T follicular helper cell (primary cell): Measurements from ENCODE around the gene CCDC28B.
A peak's percentile ranks its signal among the peaks of the same experiment; 100 is the strongest.

Experiments
- DNase-seq: peaks from one replicate; pipeline ENCODE4 v3.0.0-alpha.2; 2020; ENCODE audit warnings: low read depth

The CCDC28B gene

DNA sequence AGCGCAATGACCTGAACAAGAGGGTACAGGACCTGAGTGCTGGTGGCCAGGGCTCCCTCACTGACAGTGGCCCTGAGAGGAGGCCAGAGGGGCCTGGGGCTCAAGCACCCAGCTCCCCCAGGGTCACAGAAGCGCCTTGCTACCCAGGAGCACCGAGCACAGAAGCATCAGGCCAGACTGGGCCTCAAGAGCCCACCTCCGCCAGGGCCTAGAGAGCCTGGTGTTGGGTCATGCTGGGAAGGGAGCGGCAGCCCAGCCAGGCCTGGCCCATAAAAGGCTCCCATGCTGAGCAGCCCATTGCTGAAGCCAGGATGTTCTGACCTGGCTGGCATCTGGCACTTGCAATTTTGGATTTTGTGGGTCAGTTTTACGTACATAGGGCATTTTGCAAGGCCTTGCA, 5.4 kb upstream of the CCDC28B start:
- DNase-seq = no peak

DNA sequence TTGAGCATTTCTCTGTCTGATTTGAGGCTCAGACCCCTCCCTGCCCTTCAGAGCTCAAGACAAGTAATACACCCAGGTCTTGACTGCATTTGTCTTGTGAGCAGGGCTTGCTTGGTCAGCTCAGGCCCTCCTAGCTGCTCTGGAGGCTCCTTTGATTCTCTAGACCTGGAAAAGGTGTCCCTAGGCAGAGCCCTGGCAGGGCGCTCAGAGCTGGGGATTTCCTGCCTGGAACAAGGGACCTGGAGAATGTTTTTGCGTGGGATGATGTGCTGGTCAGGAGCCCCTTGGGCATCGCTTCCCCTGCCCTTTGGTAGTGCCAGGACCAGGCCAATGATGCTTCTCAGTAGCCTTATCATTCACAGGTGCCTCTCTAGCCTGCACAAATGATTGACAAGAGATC, 4.9 kb upstream of the CCDC28B start:
- no peak for DNase-seq

DNA sequence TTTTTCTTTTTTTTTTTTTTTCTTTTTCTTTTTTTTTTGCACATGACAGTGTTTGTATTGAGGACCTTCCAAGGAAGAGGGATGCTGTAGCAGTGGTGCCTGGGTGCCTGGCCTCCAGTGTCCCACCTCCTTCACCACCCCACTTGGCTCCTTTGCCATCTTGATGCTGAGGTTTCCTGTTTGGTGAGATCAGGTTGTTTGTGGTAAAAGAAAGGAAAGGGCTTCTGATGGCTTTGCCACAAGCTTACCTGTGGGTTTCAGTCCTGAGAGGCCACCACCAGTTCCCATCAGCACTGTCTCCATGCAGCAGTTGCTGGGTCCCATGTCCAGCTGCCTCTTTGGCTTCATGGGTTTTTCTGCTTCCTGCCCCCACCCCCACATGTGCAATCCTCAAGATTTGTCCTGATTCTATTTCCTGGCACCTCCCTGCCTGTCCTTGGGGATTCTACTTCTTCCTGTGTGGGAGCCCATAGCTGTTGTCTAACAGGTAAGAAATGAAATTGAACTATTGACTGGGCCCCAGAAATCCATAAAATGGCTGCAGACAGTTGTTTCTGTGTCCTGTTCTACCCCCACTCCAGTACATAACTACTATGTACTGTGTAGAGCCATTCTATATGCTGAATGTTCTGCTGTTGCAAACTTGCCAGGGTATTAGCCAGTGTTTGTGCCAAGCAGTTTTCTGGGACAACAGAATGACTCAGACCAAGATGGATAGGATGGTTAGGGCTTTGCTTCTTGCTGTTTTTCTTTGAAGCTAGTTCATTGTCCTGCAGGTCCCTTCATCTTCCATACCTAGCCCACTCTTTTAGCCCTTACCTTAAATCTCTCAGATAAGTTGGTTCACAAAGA, 4.2 kb upstream of the CCDC28B start:
- DNase-seq = no peak

DNA sequence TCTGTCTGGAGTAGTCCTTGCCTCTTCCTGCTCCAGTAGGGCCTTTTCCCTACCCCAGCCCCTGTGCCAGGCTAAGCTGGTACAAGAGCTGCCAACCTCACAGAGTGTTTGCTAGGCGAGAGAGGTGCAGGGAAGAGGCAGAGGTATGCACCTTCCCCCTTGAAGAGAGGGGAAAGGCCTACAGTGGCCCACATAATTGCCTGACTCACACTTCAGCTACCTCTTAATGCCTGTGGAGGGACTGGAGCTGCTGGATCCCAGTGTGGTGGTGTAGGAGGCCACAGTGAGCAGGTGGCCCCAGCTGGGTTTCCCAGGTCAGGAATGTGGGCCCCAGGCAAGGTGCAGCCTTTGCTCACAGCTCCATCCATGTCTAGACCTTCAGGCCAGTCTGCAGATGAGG, 3.3 kb upstream of the CCDC28B start:
- no peak for DNase-seq

DNA sequence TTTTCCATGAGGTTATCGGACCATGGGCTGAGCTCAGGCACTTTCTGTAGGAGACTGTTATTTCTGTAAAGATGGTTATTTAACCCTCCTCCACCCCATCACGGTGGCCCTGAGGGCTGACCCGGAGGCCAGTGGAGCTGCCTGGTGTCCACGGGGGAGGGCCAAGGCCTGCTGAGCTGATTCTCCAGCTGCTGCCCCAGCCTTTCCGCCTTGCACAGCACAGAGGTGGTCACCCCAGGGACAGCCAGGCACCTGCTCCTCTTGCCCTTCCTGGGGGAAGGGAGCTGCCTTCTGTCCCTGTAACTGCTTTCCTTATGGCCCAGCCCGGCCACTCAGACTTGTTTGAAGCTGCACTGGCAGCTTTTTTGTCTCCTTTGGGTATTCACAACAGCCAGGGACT, 2.6 kb upstream of the CCDC28B start:
- no peak for DNase-seq

DNA sequence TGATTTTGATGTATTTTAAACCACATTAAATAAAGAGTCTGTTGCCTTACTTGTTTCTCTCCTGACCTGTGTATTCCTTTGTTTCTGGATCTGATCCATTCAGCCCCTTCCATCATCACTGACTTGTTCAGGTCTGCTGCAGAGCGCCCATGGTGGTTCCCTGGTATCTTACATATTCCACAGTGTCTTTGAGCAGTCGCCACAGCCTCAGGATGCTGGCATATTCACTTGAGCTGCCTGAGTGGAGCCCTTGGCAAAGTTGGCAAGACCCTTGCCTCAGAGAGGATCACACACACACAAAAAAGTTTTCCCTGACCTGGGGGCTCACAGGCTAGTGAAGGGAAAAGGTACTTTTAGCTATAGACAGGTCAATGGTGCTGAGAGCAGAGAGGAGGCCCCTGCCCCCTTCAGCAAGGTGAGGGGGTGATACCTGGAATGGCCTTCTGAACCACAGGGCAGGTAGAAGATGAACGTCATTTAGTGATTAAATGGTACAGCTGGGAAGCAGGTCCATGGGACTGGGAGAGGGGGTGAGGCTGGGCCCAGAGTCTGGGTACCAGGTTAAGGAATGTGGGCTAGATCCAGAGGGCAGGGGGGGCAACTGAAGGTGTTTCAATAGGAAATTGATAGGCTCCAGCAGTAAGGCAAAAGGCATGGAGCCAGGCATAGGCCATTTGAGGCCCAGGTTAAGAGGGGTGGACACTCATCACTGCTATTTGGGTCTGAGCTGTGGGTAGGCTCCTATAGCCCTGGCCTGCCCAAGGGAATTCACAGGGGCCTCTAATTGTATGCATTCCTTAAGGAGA, 2.0 kb upstream of the CCDC28B start:
- no peak for DNase-seq

DNA sequence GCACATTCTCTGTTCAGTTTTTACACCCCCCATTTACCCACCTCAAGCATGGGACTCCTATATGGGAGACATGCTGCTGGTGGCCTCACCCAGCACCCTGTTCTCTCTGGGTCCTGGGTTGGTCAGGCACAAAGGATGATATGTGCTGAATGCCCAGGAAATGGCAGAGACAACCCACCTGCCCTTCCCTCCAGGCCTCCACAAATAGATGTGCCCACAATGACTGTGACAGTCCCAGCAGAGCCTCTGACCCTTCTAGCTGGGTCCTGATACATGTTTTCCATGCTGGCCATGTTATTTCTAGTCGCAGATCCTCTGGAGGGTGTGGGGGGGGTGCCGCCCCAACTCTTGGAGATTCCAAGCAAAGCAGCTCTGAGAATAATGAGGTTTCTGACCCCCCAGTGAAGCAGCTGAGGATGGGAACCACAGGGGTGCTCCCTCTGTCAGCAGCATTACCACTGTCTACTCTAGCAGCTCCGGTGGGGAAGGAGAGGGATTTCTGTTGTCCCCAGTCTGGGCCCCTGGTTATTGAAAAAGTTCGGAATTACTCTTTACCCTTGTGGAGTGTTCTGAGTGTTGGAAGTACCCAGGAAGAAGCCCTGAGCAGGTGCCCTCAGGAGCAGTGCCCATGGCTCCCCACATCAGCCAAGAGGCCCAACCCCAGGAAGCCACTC, 1.2 kb upstream of the CCDC28B start:
- no peak for DNase-seq

DNA sequence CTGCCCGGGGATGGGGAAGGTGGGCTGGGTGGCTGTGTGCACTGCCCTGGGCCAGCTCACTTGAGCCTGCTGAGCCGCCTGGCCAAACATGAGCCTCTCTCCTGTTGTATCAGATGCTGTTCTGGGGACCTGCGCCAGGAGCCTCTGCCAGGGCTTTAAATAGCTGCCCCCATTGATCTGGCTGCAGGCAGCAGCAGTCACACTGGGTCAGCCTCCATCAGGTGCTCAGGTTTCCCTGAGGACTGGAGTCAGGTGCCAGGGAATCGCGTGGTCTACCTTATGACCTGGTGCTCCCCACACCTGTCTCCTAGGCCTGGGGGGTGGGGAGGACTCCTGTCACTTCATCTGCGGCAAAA, 700 bp upstream of the CCDC28B start:
- no peak for DNase-seq

DNA sequence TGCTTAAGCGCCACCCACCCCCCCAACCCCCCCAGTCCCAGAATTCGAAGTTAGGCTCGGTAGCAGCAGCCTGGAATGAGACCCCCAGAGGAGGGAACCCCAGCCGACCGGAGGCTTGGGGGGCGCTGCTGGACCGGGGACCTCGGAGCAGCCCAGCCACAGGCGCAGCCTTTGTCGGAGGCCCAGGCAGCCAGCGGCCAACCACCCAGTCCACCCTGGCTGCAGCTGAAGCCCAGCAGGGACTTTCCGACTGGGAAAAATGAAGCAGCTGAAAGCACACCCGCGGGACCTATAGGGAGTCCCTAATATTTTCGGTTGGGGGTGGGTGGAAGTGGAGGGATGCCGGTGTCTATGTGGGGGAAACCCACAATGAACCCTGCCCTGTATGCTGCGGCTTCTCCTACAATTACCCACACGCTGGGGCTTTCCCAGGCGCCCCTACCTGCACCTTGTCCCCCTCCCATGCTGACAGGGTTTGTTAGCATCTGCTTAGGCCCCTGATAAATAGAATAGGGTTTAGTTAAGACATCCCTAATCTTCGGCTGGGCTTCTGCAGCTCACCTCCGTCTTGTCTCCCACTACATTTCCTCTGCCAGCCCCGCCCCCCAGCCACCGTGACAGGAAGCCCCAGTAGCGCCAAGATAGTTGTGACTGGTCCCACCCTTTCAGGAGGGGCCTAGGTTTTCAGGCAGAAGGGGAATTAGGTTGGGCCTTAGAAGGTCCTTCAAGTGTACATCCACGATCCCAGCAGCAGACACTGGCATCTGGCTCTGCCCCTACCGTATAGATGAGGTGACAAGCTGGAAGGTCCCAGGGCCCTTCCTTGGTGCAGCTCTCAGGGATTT, 838 bp downstream of the CCDC28B start:
- peak; percentile 72 for DNase-seq

DNA sequence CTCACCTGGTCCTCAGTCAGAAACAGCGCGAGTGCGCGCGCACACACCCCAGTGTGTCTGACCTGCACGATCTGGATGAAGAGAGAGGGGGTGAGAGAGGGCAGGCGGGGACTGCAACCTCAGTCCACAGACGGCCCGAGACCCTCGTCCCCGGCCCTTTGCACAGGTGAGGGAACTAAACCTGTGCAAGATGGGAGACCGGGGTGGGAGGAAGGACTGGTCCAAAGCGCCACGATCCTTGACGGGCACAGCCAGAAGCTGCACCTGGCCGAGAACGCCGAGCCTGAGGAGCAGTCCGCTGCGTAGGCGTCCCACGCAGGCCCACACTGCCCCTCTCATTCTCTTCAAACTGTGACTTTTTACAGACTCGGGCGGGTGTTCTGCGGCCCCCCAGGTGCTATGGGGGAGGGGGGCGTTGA, 4.6 kb downstream of the CCDC28B start:
- no peak for DNase-seq

DNA sequence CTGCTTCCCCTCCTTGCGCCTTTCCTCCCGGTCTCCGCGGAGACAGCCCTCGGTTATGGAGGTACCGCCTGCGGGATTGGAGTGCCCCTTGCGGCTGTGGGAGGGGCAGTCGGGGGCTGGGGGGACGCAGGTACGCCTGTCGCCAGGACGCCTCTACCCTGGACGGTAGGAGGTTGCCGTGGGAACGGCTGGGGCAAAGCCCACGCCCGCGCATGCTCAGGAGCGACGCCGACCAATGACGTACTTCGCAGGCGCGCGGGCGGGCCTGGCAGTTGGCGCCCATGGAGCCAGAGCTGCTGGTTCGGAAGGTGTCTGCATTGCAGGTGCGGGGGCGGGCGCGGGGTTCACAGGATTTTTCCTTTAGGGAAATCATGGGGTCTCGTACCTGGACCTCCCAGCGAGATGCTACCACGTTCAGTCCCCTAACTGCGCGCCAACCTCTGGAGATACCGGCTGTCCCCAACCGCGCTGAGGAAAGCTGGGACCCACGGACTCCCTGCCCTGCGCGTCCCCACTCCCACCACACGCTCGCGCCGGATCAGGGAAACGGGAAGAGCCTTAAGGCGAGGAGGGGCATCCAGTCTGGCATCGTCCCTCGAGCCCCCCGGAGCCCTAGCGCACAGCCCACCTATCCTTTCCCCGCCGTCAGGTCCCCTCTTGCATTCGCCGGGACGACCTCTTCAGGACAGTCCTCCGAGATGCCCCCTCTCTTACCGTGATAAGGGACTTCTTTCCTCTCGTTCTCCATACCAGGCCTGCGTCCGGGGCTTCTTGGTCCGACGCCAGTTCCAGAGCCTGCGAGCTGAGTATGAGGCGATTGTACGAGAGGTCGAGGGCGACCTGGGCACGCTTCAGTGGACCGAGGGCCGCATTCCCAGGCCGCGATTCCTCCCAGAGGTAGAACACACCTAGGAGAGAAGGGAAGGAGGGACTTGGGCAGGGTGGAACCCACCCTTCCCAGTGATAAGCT, 5.3 kb downstream of the CCDC28B start, which contains the start of gene IQCC:
Gene IQCC, plus strand, starts transcription at position 271 of the 970 bp plus-strand sequence. Its CDS starts 11 bp downstream, at position 282.
- peak; percentile 81 for DNase-seq

DNA sequence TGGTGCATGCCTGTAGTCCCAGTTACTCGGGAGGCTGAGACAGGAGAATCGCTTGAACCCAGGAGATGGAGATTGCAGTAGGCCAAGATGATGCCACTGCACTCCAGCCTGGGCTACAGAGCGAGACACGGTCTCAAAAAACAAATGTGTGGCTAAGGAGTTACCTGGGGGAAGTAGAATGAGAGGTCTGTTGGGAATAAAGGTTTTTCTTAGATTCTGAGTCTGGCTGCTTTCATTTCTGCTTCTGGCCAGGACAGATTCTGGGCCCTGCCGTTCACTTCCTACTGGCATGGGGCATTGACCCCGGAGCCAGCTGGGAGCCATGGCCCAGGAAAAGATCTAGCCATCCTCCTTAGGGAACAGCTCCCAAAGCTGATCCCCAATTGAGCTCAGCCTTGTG, 8.1 kb downstream of the CCDC28B start:
- DNase-seq = no peak

DNA sequence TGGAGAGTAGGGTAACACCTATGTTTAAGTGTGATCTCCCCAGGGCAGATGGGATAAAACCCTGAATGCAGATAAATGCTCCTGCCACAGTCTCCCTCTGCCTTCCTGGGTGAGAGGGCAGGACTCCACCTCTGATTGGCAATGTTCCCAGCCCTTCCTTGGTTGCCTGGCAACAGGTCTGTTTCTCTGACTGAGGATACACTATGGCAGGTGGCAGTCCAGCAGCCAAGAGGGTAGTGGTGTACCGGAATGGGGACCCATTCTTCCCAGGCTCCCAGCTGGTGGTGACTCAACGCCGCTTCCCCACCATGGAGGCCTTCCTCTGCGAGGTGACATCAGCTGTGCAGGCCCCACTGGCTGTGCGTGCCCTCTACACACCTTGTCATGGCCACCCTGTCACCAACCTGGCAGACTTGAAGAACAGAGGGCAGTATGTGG, 8.5 kb downstream of the CCDC28B start, which contains the start of gene DCDC2B:
Gene DCDC2B, plus strand, starts transcription at position 199 of the 438 bp plus-strand sequence. Its CDS starts 5 bp downstream, at position 204.
- no peak for DNase-seq

DNA sequence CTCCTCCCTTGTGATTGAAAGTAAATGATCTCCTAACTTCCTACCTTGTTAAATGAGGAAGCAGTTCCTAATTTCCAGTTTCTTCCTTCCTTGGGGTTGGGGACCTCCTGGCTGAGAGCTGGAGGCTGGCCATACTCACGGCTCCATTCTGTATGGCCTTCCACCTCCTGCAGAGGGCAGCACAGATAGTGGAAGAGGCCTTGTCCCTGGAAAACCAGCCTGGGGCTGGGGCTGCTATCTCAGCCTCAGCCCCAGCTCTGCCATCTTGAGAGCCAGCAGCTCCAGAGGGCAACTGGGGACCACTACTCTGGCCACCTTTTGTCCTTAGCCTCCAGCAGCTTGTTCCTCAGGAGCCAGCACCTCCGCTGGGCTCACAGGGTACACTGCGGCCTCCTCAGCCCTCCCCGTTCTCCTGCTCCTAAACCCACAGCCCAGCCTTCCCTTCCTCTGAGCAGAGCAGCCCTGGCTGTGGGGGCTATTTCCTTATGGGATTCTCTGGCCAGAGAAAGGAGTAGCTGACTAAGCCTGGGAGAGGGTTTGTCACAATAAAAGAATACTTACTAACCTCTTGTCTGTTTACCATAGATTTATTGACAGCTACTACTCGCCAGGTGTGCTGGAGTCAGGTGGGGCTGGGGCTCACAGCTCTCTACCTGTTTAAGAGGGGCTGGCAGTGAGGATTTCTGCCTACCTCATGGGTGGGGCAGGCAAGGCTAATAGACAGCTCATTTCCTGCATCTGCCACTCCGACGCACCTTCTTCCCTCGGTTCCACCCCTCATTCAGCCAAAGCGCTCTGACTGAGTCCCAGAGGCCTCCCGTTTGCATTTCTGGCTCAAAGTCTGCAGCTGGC, 15.5 kb downstream of the CCDC28B start:
- peak; percentile 48 for DNase-seq

DNA sequence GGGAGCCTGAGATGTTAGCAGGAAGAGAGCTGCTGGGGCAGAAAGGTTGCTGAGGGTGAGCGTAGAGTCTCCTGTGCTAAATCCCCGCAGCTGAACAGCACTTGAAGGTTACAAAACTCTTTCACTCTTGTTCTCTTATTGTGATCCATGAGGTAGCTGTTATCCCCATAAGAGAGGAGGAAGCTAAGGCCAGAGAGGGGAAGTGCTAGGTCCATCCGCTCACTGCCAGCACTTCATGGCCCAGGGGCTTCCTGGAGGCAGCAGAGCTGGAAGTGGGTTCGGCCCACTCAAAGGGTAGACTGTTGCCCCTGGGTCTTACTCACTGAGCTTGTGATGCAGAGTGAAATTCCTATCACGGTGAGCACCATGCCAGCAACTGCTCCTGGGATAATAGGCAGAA, 16.2 kb downstream of the CCDC28B start:
- no peak for DNase-seq

DNA sequence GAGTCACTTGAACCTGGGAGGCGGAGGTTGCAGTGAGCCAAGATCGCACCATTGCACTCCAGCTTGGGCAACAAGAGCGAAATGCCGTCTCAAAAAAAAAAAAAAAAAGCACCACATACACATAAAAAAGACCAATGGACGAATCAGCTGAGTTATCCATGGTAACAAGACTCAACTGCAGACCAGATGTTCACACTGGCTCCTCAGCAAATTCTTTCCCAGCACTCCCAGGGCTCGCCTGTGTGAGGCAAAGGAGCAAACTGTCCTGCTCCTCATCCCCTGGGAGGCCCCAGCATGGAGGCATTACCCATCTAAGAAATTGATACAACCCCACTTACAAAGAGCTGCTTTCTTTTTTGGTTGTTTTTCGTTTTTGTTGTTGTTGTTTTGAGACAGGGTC, 18.6 kb downstream of the CCDC28B start:
- no peak for DNase-seq

DNA sequence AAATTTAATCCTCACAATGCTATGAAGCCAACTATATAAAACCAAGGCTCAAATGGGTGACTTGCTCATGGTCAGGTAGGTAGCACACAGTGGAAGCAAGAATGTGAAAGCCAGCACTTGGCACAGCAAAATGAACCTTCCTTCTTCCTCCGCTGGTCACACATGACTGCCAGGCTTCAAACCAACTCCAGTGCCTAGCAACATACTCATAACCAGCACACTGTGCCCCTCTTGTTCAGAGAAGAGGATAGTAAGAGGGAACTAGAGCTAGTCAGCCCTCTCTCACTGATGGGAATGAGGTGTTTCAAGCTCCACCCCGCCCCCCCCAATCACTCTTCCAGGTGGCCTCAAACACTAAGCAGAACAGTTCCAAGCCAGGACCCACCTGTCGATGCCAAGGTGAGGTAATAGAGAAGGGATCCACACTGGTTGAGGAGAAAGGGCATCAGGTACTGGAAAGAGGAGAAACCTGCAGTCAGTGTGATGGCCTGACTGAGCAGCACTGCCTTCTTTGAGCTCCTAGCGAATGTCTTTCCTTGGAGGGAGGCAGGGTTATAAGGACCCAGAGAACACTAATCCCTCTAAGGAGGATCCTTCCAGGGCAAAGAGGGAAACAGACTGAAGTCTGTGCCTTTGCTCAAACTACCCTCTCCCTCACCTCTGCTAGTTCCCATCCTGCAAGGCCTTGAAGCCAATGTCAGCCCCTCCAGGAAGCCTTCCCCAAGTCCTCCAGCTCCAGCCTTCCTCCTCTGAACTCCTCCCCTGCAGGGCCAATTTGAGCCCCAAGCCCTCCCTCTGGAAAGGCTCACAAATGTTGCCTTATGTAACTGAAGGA, 20.6 kb downstream of the CCDC28B start:
- no peak for DNase-seq

DNA sequence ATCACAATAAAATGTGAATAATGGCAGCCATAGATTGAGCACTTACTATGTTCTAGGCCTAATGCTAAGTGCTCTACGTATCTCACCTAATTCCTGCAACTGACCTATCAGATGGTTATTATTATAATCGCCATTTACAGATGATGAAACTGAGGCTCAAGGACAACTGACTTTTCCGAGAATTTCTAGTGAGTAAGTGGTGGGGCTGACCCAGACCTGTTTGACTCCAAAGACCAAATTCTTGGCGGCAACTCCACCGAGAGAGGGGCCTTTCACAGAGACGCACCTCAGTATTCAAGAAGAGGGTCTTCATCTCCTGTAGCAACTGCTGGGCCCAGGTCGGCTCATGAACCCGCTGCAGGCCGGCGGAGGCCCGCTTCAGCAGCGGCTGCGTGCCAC, 21.2 kb downstream of the CCDC28B start:
- DNase-seq = no peak
